ENCODE measurements around the gene BICRA.

Gene BICRA

DNA sequence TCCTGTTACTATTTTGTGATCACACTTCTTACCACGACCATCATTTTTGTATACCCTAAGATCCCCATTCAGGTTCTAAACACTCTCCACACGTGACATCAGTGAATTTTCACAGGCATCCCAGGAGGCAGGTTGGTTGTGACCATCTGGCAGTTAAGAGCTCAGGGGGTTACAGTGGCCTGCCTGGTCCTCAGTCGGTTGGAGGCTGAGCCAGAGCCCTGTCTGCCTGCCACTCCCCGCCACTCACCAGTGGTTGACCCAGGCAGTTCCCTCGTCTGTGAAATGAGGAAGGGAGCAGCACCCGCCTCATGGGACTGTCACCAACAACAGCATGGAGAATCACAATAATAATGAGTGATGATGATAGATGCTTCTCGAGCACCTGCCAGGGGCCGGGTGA is 67.9 kb downstream of the BICRA start (continued):
- TF ChIP-seq PPARA (CRISPR knock-in tag; IDR thresholded peaks at IDR 0.05; ENCODE audit: borderline replicate concordance) (no peak), ZNF565 (CRISPR knock-in tag; conservative IDR thresholded peaks at IDR 0.05; ENCODE audit: low read depth) (no peak), OSR1 (CRISPR knock-in tag; IDR thresholded peaks at IDR 0.05) (no peak), ZC3H10 (CRISPR knock-in tag; IDR thresholded peaks at IDR 0.05) (no peak), BACH2 (CRISPR knock-in tag; IDR thresholded peaks at IDR 0.05; ENCODE audit: borderline replicate concordance) (no peak), ZFP3 (CRISPR knock-in tag; IDR thresholded peaks at IDR 0.05) (no peak), ESRRG (CRISPR knock-in tag; IDR thresholded peaks at IDR 0.05) (no peak), RARB (CRISPR knock-in tag; IDR thresholded peaks at IDR 0.05) (no peak)
- TF ChIP-seq, protein P1, sequence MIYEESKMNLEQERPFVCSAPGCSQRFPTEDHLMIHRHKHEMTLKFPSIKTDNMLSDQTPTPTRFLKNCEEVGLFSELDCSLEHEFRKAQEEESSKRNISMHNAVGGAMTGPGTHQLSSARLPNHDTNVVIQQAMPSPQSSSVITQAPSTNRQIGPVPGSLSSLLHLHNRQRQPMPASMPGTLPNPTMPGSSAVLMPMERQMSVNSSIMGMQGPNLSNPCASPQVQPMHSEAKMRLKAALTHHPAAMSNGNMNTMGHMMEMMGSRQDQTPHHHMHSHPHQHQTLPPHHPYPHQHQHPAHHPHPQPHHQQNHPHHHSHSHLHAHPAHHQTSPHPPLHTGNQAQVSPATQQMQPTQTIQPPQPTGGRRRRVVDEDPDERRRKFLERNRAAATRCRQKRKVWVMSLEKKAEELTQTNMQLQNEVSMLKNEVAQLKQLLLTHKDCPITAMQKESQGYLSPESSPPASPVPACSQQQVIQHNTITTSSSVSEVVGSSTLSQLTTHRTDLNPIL (CRISPR knock-in tag; IDR thresholded peaks at IDR 0.05; ENCODE audit: low read depth) = no peak

DNA sequence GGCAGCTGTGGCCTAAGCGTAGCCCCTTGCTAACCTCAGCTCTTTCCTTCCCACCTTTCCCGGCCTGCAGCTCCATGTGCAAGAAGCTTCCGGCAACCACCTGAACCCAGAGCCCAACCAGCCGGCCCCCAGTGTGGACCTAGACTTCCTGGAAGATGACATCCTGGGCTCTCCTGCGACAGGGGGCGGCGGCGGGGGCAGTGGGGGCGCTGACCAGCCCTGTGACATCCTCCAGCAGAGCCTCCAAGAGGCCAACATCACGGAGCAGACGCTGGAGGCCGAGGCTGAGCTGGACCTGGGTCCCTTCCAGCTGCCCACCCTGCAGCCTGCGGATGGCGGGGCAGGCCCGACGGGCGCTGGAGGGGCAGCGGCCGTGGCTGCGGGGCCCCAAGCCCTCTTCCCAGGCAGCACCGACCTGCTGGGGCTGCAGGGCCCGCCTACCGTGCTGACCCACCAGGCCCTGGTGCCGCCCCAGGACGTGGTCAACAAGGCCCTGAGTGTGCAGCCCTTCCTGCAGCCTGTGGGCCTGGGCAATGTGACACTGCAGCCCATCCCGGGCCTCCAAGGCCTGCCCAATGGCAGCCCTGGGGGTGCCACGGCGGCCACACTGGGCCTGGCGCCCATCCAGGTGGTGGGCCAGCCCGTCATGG is 70.4 kb downstream of the BICRA start:
- TF ChIP-seq, protein P1 (CRISPR knock-in tag; IDR thresholded peaks at IDR 0.05; ENCODE audit: low read depth) = no peak
- TF ChIP-seq CSDC2 (CRISPR knock-in tag; IDR thresholded peaks at IDR 0.05) (no peak), ARNTL (CRISPR knock-in tag; IDR thresholded peaks at IDR 0.05; ENCODE audit: borderline replicate concordance, low read depth) (no peak), ZNF70 (CRISPR knock-in tag; IDR thresholded peaks at IDR 0.05) (no peak), BACH2 (CRISPR knock-in tag; IDR thresholded peaks at IDR 0.05; ENCODE audit: borderline replicate concordance) (no peak)
- no peak for ATAC-seq

DNA sequence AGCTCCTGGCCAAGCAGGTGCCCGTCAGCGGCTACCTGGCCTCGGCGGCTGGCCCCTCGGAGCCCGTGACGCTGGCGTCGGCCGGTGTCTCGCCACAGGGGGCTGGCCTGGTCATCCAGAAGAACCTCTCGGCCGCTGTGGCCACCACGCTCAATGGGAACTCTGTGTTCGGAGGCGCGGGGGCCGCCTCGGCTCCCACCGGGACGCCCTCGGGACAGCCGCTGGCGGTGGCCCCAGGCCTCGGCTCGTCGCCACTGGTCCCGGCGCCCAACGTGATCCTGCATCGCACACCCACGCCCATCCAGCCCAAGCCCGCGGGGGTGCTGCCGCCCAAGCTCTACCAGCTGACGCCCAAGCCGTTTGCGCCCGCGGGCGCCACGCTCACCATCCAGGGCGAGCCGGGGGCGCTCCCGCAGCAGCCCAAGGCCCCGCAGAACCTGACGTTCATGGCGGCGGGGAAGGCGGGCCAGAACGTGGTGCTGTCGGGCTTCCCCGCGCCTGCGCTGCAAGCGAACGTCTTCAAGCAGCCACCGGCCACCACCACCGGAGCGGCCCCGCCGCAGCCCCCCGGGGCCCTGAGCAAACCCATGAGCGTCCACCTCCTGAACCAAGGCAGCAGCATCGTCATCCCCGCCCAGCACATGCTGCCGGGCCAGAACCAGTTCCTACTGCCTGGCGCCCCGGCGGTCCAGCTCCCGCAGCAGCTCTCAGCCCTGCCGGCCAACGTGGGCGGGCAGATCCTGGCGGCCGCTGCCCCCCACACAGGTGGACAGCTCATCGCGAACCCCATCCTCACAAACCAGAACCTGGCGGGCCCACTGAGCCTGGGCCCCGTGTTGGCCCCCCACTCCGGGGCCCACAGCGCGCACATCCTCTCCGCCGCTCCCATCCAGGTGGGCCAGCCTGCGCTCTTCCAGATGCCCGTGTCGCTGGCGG is 71.3 kb downstream of the BICRA start:
- ATAC-seq = no peak
- TF ChIP-seq ZFP30 (CRISPR knock-in tag; IDR thresholded peaks at IDR 0.05) = no peak

GRCh38 chr19:47680858-47681332 is 72.0 kb downstream of the BICRA start:
- TF ChIP-seq ISL1 (CRISPR knock-in tag; IDR thresholded peaks at IDR 0.05) = no peak
- TF ChIP-seq ZC3H10 (CRISPR knock-in tag; IDR thresholded peaks at IDR 0.05) = no peak
- no peak for TF ChIP-seq CSDC2 (CRISPR knock-in tag; IDR thresholded peaks at IDR 0.05)
- TF ChIP-seq, protein P2, sequence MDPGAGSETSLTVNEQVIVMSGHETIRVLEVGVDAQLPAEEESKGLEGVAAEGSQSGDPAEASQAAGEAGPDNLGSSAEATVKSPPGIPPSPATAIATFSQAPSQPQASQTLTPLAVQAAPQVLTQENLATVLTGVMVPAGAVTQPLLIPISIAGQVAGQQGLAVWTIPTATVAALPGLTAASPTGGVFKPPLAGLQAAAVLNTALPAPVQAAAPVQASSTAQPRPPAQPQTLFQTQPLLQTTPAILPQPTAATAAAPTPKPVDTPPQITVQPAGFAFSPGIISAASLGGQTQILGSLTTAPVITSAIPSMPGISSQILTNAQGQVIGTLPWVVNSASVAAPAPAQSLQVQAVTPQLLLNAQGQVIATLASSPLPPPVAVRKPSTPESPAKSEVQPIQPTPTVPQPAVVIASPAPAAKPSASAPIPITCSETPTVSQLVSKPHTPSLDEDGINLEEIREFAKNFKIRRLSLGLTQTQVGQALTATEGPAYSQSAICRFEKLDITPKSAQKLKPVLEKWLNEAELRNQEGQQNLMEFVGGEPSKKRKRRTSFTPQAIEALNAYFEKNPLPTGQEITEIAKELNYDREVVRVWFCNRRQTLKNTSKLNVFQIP (CRISPR knock-in tag; IDR thresholded peaks at IDR 0.05; ENCODE audit: borderline replicate concordance, low read depth) = no peak
- no peak for ATAC-seq

DNA sequence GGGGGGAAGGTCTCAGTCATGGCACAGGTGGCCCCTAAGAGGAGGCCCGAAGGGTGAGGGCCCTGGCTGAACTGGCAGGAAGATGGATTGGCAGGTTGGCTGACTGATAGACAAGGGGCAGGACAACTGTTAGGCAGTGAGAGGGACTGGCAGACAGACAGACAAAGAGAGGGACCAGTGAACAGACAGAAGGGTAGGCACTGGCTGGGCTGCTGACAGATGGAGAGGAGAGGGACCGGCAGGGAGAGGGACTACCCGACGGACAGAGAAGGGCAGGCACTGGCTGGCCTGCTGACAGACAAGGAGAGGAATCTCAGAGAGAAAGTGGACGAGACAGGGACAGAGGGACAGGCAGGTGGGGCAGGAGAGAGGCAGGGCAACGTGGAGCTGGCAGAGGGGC is 72.5 kb downstream of the BICRA start:
- ATAC-seq = no peak
- no peak for TF ChIP-seq TOX (CRISPR knock-in tag; IDR thresholded peaks at IDR 0.05; ENCODE audit: borderline replicate concordance)
- TF ChIP-seq ZC3H10 (CRISPR knock-in tag; IDR thresholded peaks at IDR 0.05) = no peak
- TF ChIP-seq ZFP3 (CRISPR knock-in tag; IDR thresholded peaks at IDR 0.05) = no peak
- TF ChIP-seq PATZ1 (CRISPR knock-in tag; IDR thresholded peaks at IDR 0.05; ENCODE audit: borderline replicate concordance) = no peak
- no peak for TF ChIP-seq RARB (CRISPR knock-in tag; IDR thresholded peaks at IDR 0.05)

Measured in SK-N-SH treated with all-trans-retinoic acid at 6 μM for 48 hours (cell line).